H1 (cell line): ENCODE measurements around the gene GPATCH4. TPM values are rescaled to one million over a fixed set of nuclear protein-coding genes. Genes with fewer than 3 reads are reported as not detected.

Experiments used
- BACH1 ChIP-seq: IDR thresholded peaks from 2 replicates; pipeline ENCODE4 v1.6.1; 2012; ENCODE audit warnings: low read length, improper control_type of control experiment
- SRF ChIP-seq: IDR thresholded peaks from 2 replicates; pipeline ENCODE4 v1.6.1; 2011; ENCODE audit warnings: mild to moderate bottlenecking, low read depth, low read length, moderate library complexity
- polyA plus RNA-seq, 7 experiments: library from polyadenylated mRNA; depleted of rRNA in 3 of 7; stranded (reverse) in 5 of 7; unstranded in 2 of 7; fragments of >200 nt in 5 of 7; fragments of 200-250 nt in 2 of 7; gene quantifications; 1 replicate in 5 of 7; 2 replicates in 1 of 7; 4 replicates in 1 of 7; pipeline versions ENCODE4 v1.2.1 to v1.2.3, GENCODE V29; 2011 to 2013; ENCODE audit warnings: missing spikeins in 2 of 7, mixed read lengths in 2 of 7
- total RNA-seq: library from RNA; stranded (reverse); fragmentation: NEBNext Ultra II Directional; extraction: Animal tissue kit (Norgen Biotek cat#: 25700); gene quantifications from 2 replicates; pipeline ENCODE4 v1.2.1, GENCODE V29; 2021

The GPATCH4 gene
- total and polyA plus RNA-seq, 2 of the 8 experiments (the other 6 are each of a cell fraction or from before 2014, with no cell fraction given) = 20.5 to 47.9 TPM

DNA sequence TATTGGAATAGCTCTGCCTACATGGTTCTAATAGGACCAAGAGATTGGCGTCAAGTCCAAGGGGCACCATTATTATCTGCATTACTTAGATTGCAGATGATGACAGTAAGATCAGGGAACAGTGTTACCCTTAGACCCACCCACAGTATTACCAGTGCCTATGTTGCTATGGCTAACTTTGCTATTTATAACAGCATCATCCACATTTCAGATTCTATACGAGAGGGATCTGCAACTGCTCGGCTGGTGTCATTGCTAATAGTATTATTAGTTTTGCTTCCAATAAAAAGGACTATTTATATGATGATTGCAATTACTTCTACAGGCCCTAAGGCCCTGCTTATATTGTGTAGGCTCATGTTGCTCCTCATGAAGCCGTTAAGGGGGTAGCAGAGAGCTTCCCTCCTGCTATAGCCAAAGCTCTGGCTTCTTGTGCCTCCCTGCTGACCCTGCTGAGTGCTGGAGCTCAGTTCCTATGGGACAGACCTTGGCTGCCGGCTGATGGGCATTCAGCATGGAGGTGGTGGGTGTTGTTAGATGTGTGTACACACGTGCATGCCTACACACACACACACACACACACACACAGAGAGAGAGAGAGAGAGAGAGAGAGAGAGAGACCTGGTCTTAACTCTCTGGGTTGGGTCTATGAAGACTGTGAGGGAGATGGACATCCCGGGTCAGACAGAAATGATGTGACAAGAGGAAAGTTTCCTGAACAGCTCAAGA lies 41.9 kb upstream of the GPATCH4 start (continued):
- TF ChIP-seq BACH1 = no peak
- TF ChIP-seq SRF = no peak
